Neuronal stem cell (in vitro differentiated cells): ENCODE results near the gene GABRA5. TPM values are rescaled to one million over a fixed set of nuclear protein-coding genes. Genes with fewer than 3 reads are reported as not detected.
A peak's percentile ranks its signal among the peaks of the same experiment; 100 is the strongest.
"Not testable (repeated sequence)": the region's sequence is repeated elsewhere in the genome, so short reads cannot be mapped to it uniquely, and the experiment has no call there.

Experiments used
- DNase-seq: peaks from one replicate; pipeline ENCODE4 v3.0.0-alpha.2; 2013; ENCODE audit warnings: low spot score
- H2AFZ ChIP-seq: one replicate; pipeline ENCODE4 v1.6.1; 2013; ENCODE audit warnings: mild to moderate bottlenecking, low read length, inconsistent platforms
- H2AK5ac ChIP-seq: 2 replicates; pipeline ENCODE4 v1.6.1; 2013; ENCODE audit warnings: low read depth, mild to moderate bottlenecking, inconsistent platforms, low read length, moderate library complexity, mixed read lengths
- H2BK120ac ChIP-seq: 2 replicates; pipeline ENCODE4 v1.6.1; 2013; ENCODE audit warnings: low read depth, mild to moderate bottlenecking, inconsistent platforms, low read length, moderate library complexity, mixed read lengths
- H2BK12ac ChIP-seq: one replicate; pipeline ENCODE4 v1.6.1; 2013; ENCODE audit warnings: low read length, inconsistent platforms
- H2BK15ac ChIP-seq: 2 replicates; pipeline ENCODE4 v1.6.1; 2013; ENCODE audit warnings: mild to moderate bottlenecking, low read length, inconsistent platforms, mixed read lengths
- H2BK5ac ChIP-seq: one replicate; pipeline ENCODE4 v1.6.1; 2013; ENCODE audit warnings: inconsistent platforms, mild to moderate bottlenecking, low read length, moderate library complexity
- H3K14ac ChIP-seq: one replicate; pipeline ENCODE4 v1.6.1; 2013; ENCODE audit warnings: low read length, inconsistent platforms
- H3K18ac ChIP-seq: 2 replicates; pipeline ENCODE4 v1.6.1; 2013; ENCODE audit warnings: low read length, inconsistent platforms
- H3K23ac ChIP-seq: 2 replicates; pipeline ENCODE4 v1.6.1; 2013; ENCODE audit warnings: low read depth, mild to moderate bottlenecking, mixed read lengths, low read length, inconsistent platforms; ENCODE audit not compliant: poor library complexity
- H3K27ac ChIP-seq: replicated peaks from 3 replicates; pipeline ENCODE4 v1.5.1; 2013; ENCODE audit warnings: low read length, inconsistent platforms
- H3K27me3 ChIP-seq, 3 experiments: 2 replicates each; pipeline ENCODE4 v1.6.1; 2013; ENCODE audit warnings: low read length in 3 of 3, mild to moderate bottlenecking in 2 of 3, inconsistent platforms in 1 of 3, low read depth in 1 of 3, mixed read lengths in 1 of 3, moderate library complexity in 1 of 3; ENCODE audit not compliant: control insufficient read depth in 3 of 3, insufficient read depth in 3 of 3
- H3K36me3 ChIP-seq, 2 donors: replicated peaks in 1 of 2; 2 replicates each; pipeline ENCODE4 v1.6.1; 2013; ENCODE audit warnings: low read length in 2 of 2; ENCODE audit not compliant: control insufficient read depth in 2 of 2, insufficient read depth in 2 of 2
- H3K4ac ChIP-seq: 2 replicates; pipeline ENCODE4 v1.6.1; 2013; ENCODE audit warnings: inconsistent platforms, mild to moderate bottlenecking, low read length, moderate library complexity
- H3K4me1 ChIP-seq, 2 donors: 1 replicate in 1 of 2; 2 replicates in 1 of 2; pipeline ENCODE4 v1.6.1; 2013; ENCODE audit warnings: low read length in 2 of 2, low read depth in 1 of 2; ENCODE audit not compliant: control insufficient read depth in 2 of 2, insufficient read depth in 1 of 2
- H3K4me2 ChIP-seq: one replicate; pipeline ENCODE4 v1.6.1; 2013; ENCODE audit warnings: mild to moderate bottlenecking, low read length, inconsistent platforms; ENCODE audit not compliant: insufficient read depth, poor library complexity, severe bottlenecking
- H3K4me3 ChIP-seq, 2 donors: 2 replicates each; pipeline ENCODE4 v1.5.1; 2013; ENCODE audit warnings: low read length in 2 of 2, mild to moderate bottlenecking in 2 of 2, inconsistent platforms in 1 of 2, moderate library complexity in 1 of 2
- H3K79me1 ChIP-seq: one replicate; pipeline ENCODE4 v1.6.1; 2013; ENCODE audit warnings: low read depth, mild to moderate bottlenecking, inconsistent platforms, low read length, moderate library complexity
- H3K9ac ChIP-seq: one replicate; pipeline ENCODE4 v1.6.1; 2013; ENCODE audit warnings: mild to moderate bottlenecking, low read depth, low read length, inconsistent platforms; ENCODE audit not compliant: poor library complexity
- H3K9me3 ChIP-seq, 2 donors: replicated peaks in 1 of 2; 2 replicates each; pipeline versions ENCODE3 to v1.6.1; 2013; ENCODE audit warnings: low read length in 2 of 2, mild to moderate bottlenecking in 2 of 2, inconsistent platforms in 1 of 2, low read depth in 1 of 2, mixed read lengths in 1 of 2, moderate library complexity in 1 of 2; ENCODE audit not compliant: control insufficient read depth in 2 of 2, insufficient read depth in 1 of 2
- H4K8ac ChIP-seq: one replicate; pipeline ENCODE4 v1.6.1; 2013; ENCODE audit warnings: low read depth, mild to moderate bottlenecking, inconsistent platforms, low read length, moderate library complexity
- H4K91ac ChIP-seq: one replicate; pipeline ENCODE4 v1.6.1; 2013; ENCODE audit warnings: low read length, low read depth, mild to moderate bottlenecking, inconsistent platforms; ENCODE audit not compliant: poor library complexity
- WGBS, 2 donors: extraction: QIAGEN DNeasy Blood & Tissue Kit; methylation state at CpG; one replicate each; pipeline ENCODE4 v1.1.7; 2013; ENCODE audit warnings: missing lambda C conversion rate in 2 of 2, mixed read lengths in 1 of 2; ENCODE audit not compliant: insufficient read length in 2 of 2, insufficient replicate concordance in 1 of 2; ENCODE audit errors: extremely low coverage in 2 of 2; 5-methylcytosine and 5-hydroxymethylcytosine counted together
- polyA plus RNA-seq, 2 experiments: library from polyadenylated mRNA; stranded (reverse); fragments of 200-250 nt; gene quantifications; one replicate each; pipeline ENCODE4 v1.2.3, GENCODE V29; 2013

GABRA5 gene
- polyA plus RNA-seq (2013, experiment 1 of 2): 9.9 TPM
- 9.7 TPM for polyA plus RNA-seq (2013, experiment 2 of 2)

DNA sequence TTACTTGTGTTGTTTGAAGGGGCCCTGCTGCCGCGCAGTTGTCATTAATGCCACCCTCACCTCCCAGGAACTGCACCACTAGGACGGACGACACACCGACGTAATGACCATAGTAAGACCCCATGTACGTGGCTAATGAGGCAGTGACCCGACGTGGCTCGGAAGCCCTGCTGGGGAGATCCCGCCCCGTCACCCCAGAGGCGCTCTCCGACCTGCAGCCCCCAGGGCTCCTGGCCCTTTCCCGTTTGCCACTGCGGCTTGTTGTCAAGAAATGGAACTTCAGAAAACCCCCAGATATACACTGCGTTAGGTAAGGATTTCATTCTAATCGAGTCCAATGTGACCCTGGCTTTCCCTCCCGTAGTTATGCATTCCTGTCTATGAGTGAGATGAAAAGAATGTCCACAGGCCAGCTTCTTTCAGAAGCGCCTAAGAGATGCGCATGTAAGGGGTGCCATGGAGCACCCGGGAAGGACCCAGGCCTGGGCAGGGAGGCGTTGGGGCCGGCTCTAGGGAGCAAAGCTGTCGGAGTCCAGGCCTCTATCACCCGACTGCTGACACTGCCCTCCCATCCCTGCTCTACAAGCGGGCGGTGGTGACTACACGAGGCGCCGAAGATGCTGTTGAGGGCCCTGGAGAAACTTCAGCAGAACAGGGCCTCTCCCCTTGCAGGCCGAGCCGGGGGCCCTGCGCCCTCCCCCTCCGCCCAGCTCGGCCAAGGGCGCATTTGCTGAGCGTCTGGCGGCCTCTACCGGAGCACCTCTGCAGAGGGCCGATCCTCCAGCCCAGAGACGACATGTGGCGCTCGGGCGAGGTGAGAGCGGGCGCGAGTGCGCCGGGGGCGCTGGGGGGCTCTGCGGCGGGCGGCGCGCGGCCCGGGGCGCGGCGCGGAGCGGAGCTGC is at the start of gene GABRA5:
GABRA5 (plus strand) TSS at position 765 of the 902 bp plus-strand sequence. CDS start 2,187 bp downstream, outside the sequence.
- WGBS, 2 donors: no CpG with 5 or more reads among the region's 63 CpGs
- Histone ChIP-seq H3K36me3 (no peaks in the 10 kb centered on the region), H3K9me3 (peaks cover 0 to 3% of the 10 kb centered on the region in 2 donors), H3K4me1 (peaks cover 0 to 9% of the 10 kb centered on the region in 2 donors), H4K8ac (no peak within 1 kb of the TSS), H2AFZ (peak within 1 kb of the TSS; percentile 69), H3K4me3 (peak within 1 kb of the TSS in 1 of 2 donors; percentile 90), H2BK15ac (peak within 1 kb of the TSS; percentile 81), H3K27ac (no peak within 1 kb of the TSS), H2BK120ac (no peak within 1 kb of the TSS), H2BK5ac (no peak within 1 kb of the TSS), H2AK5ac (no peak within 1 kb of the TSS), H3K4ac (no peak within 1 kb of the TSS), H3K9ac (peak within 1 kb of the TSS; percentile 86), H3K79me1 (no peaks in the 10 kb centered on the region), H3K23ac (peak within 1 kb of the TSS; percentile 21), H3K4me2 (peak within 1 kb of the TSS; percentile 95), H3K27me3 (peaks cover 6 to 55% (median 30%) of the 10 kb centered on the region in 3 experiments), H3K14ac (peak within 1 kb of the TSS; percentile 75), H3K18ac (peak within 1 kb of the TSS; percentile 89), H2BK12ac (peak within 1 kb of the TSS; percentile 87), H4K91ac (no peak within 1 kb of the TSS)
- DNase-seq: peak; percentile 57

DNA sequence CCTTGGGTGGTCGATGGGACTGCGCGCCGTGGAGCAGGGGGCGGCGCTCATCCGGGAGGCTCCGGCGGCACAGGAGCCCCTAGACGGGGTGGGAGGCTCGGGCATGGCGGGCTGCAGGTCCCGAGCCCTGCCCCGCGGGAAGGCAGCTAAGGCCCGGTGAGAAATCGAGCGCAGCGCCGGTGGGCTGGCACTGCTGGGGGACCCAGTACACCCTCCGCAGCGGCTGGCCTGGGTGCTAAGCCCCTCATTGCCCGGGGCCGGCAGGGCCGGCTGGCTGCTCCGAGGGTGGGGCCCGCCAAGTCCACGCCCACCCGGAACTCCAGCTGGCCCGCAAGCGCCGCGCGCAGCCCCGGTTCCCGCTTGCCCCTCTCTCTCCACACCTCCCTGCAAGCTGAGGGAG is 35.7 kb upstream of the GABRA5 start:
- H2BK12ac ChIP-seq, H4K91ac ChIP-seq, H2AFZ ChIP-seq, H3K27me3 ChIP-seq, H4K8ac ChIP-seq, H3K36me3 ChIP-seq, H3K4me2 ChIP-seq, H3K4me1 ChIP-seq, H3K18ac ChIP-seq, H3K23ac ChIP-seq, H2BK15ac ChIP-seq, H3K14ac ChIP-seq, H3K4ac ChIP-seq, H2BK120ac ChIP-seq, DNase-seq, H3K4me3 ChIP-seq, H3K79me1 ChIP-seq, H3K9me3 ChIP-seq, H3K27ac ChIP-seq, H2BK5ac ChIP-seq, H3K9ac ChIP-seq, H2AK5ac ChIP-seq: not testable (repeated sequence)
- WGBS, 2 donors: no CpG with 5 or more reads among the region's 36 CpGs

DNA sequence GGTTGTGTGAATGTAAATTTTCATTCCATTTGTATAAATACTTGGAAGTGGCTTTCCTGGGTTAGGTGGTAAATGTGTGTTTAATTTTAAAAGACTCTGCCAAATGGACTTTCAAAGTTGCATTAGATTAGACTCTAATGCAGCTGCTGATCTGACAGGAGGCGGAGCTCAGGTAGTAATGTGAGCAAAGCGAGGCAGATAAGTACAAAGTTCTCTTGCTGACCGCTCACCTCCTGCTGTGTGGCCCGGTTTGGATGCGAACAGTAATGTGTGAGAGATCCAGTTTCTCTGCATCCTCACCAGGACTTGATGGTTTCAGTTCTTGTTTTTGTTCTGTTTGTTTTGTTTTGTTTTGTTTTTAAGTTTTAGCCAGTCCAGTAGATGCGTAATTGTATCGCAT is 34.9 kb upstream of the GABRA5 start:
- Histone ChIP-seq H2AK5ac (no peak overlapping the region), H3K36me3 (no peaks in the 10 kb centered on the region), H3K9ac (no peak overlapping the region), H4K8ac (no peak overlapping the region), H2BK12ac (no peak overlapping the region), H2BK15ac (no peak overlapping the region), H3K4me3 (no peak overlapping the region), H3K4ac (no peak overlapping the region), H3K18ac (no peak overlapping the region), H3K27me3 (no peaks in the 10 kb centered on the region), H2BK120ac (no peak overlapping the region), H4K91ac (no peak overlapping the region), H3K79me1 (no peaks in the 10 kb centered on the region), H3K4me1 (no peaks in the 10 kb centered on the region), H2BK5ac (no peak overlapping the region), H3K14ac (no peak overlapping the region), H3K27ac (no peak overlapping the region), H2AFZ (no peak overlapping the region), H3K9me3 (no peaks in the 10 kb centered on the region), H3K4me2 (no peak overlapping the region), H3K23ac (no peak overlapping the region)
- no peak for DNase-seq
- WGBS, 2 donors: no CpG with 5 or more reads among the region's 7 CpGs

DNA sequence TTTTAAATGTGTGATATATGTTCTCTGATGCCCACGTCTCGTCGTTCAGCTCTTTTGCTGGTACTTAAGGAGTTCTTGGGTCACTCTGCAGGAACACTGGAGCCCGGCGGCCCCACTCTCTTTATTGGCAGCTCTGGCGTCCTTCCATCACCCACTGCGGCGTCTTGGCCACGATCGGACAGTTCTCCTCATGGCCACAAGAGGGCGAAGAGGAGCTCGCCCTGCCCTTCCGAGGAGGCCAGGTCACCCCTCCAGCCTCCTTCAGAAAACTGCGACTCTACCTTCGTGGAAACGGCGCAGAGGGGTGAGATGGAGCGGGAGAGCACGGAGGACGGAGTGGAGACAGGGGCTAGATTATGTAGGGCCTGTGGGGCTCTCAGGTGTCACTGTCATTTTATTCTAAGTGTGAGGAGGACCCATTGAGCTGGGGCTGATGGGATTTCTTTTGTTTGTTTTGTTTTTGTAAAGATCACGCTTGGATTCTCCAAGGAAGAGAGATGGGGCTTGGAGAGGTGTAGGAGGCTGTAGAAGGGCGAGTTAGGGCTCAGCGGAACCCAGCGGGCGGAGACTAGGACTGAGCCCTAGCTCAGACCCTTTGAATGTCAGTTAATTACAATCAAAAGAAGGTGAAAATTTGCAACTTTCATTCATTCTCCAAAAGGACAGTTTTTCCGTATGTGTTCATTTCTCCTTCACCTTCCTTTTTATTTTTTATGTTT is 28.0 kb upstream of the GABRA5 start:
- Histone ChIP-seq H3K27ac (no peak overlapping the region), H3K18ac (no peak overlapping the region), H3K36me3 (no peaks in the 10 kb centered on the region), H4K91ac (no peak overlapping the region), H3K4me1 (no peaks in the 10 kb centered on the region), H2AK5ac (no peak overlapping the region), H2AFZ (peak overlapping the region; percentile 11), H3K9me3 (peaks cover 0 to 5% of the 10 kb centered on the region in 2 donors), H3K79me1 (no peaks in the 10 kb centered on the region), H2BK5ac (no peak overlapping the region), H3K27me3 (peaks cover 0 to 4% (median 0%) of the 10 kb centered on the region in 3 experiments), H3K9ac (no peak overlapping the region), H2BK12ac (no peak overlapping the region), H3K23ac (no peak overlapping the region), H3K14ac (no peak overlapping the region), H3K4ac (no peak overlapping the region), H3K4me2 (no peak overlapping the region), H4K8ac (no peak overlapping the region), H3K4me3 (no peak overlapping the region), H2BK120ac (no peak overlapping the region), H2BK15ac (no peak overlapping the region)
- peak; percentile 21 for DNase-seq
- no CpG with 5 or more reads among the region's 26 CpGs for whole genome bisulfite sequencing, 2 donors
